B cell (primary cell): ENCODE data around the gene S100A8. TPM values are rescaled to one million over a fixed set of nuclear protein-coding genes. Genes with fewer than 3 reads are reported as not detected.

Experiments
- ATAC-seq: fragments of 200-7000 bp; cut with Tn5 transposase; one replicate; pipeline ENCODE4 v1.10.0; 2021; ENCODE audit warnings: low read depth, mild to moderate bottlenecking, moderate number of reproducible peaks, moderate library complexity
- CTCF ChIA-PET: fragments of 350-600 bp; sonication (Branson Sonifier 250); formaldehyde crosslinking; loops from one replicate; lab custom pipeline; 2021; ENCODE audit warnings: antibody characterized with exemption, inconsistent platforms; lab: Charles Lee
- POLR2A ChIA-PET: fragments of 350-600 bp; sonication (Branson Sonifier 250); formaldehyde crosslinking; loops from one replicate; lab custom pipeline; 2021; ENCODE audit warnings: antibody characterized with exemption; lab: Charles Lee
- DNase-seq: peaks from one replicate; pipeline ENCODE4 v3.0.0; 2013
- H2AFZ ChIP-seq: 2 replicates; pipeline ENCODE4 v1.6.1; 2012; ENCODE audit warnings: mild to moderate bottlenecking, low read depth, low read length; ENCODE audit not compliant: insufficient read depth, poor library complexity, severe bottlenecking
- H3K27ac ChIP-seq, 2 donors: 1 replicate in 1 of 2; 2 replicates in 1 of 2; pipeline ENCODE4 v1.5.1; 2012 to 2013; ENCODE audit warnings: low read length in 2 of 2, mild to moderate bottlenecking in 2 of 2, moderate library complexity in 1 of 2
- H3K27me3 ChIP-seq, 4 experiments: fragments of 200-600 bp in 1 of 4; sonication (generic) in 1 of 4; replicated peaks in 1 of 4; 1 replicate in 2 of 4; 2 replicates in 2 of 4; pipeline versions ENCODE4 v1.6.1 to v1.7.0; 2013 to 2016; ENCODE audit warnings: low read length in 3 of 4, mild to moderate bottlenecking in 2 of 4, mixed read lengths in 1 of 4, moderate library complexity in 1 of 4; ENCODE audit not compliant: insufficient read depth in 4 of 4, control insufficient read depth in 3 of 4; ENCODE audit errors: control extremely low read depth in 1 of 4
- H3K36me3 ChIP-seq, 2 experiments: replicated peaks in 1 of 2; 1 replicate in 1 of 2; 2 replicates in 1 of 2; pipeline versions ENCODE4 v1.6.1 to v1.7.1; 2013; ENCODE audit warnings: low read length in 1 of 2; ENCODE audit not compliant: insufficient read depth in 2 of 2, control insufficient read depth in 1 of 2; ENCODE audit errors: control extremely low read depth in 1 of 2, extremely low read depth in 1 of 2
- H3K4me1 ChIP-seq, 2 donors: fragments of 200-600 bp in 1 of 2; sonication (generic) in 1 of 2; 1 replicate in 1 of 2; 2 replicates in 1 of 2; pipeline versions ENCODE4 v1.5.1 to v1.6.1; 2013 to 2017; ENCODE audit warnings: low read length in 2 of 2; ENCODE audit not compliant: control insufficient read depth in 2 of 2, insufficient read depth in 2 of 2
- H3K4me2 ChIP-seq: replicated peaks from 2 replicates; pipeline ENCODE3; 2012; ENCODE audit warnings: mild to moderate bottlenecking, low read depth, low read length; ENCODE audit not compliant: poor library complexity, severe bottlenecking
- H3K4me3 ChIP-seq, 5 experiments: fragments of 200-600 bp in 1 of 5; sonication (generic) in 1 of 5; 1 replicate in 3 of 5; 2 replicates in 2 of 5; pipeline versions ENCODE4 v1.5.1 to v1.7.0; 2011 to 2016; ENCODE audit warnings: low read length in 4 of 5, mild to moderate bottlenecking in 4 of 5, low read depth in 2 of 5, control low read depth in 1 of 5, moderate library complexity in 1 of 5; ENCODE audit not compliant: insufficient read depth in 1 of 5; ENCODE audit errors: control extremely low read depth in 1 of 5, extremely low read depth in 1 of 5
- H3K79me2 ChIP-seq: fragments of 200-600 bp; sonication (generic); one replicate; pipeline ENCODE4 v1.6.0; 2016; ENCODE audit warnings: low read length; ENCODE audit not compliant: control insufficient read depth, insufficient read depth
- H3K9ac ChIP-seq: fragments of 200-600 bp; sonication (generic); 2 replicates; pipeline ENCODE4 v1.6.1; 2017; ENCODE audit warnings: mild to moderate bottlenecking, low read length, moderate library complexity
- H3K9me3 ChIP-seq, 3 donors: one replicate each; pipeline versions ENCODE4 v1.6.1 to v1.7.1; 2013; ENCODE audit warnings: low read length in 2 of 3; ENCODE audit not compliant: control insufficient read depth in 2 of 3, insufficient read depth in 1 of 3; ENCODE audit errors: control extremely low read depth in 1 of 3
- H4K20me1 ChIP-seq: 2 replicates; pipeline ENCODE4 v1.6.0; 2012; ENCODE audit warnings: mild to moderate bottlenecking, low read length; ENCODE audit not compliant: insufficient read depth, control insufficient read depth, poor library complexity, severe bottlenecking
- H3K27ac Mint-ChIP-seq: one replicate; pipeline ENCODE4 v1.8.0; 2021; ENCODE audit warnings: mixed read lengths
- H3K27me3 Mint-ChIP-seq: one replicate; pipeline ENCODE4 v1.8.0; 2021; ENCODE audit warnings: mixed read lengths
- H3K4me1 Mint-ChIP-seq: one replicate; pipeline ENCODE4 v1.8.0; 2021; ENCODE audit warnings: mixed read lengths
- H3K4me3 Mint-ChIP-seq: one replicate; pipeline ENCODE4 v1.8.0; 2021; ENCODE audit warnings: mixed read lengths
- H3K9me3 Mint-ChIP-seq: one replicate; pipeline ENCODE4 v1.8.0; 2022; ENCODE audit warnings: mixed read lengths; ENCODE audit not compliant: insufficient read depth
- EZH2 ChIP-seq: IDR thresholded peaks from 2 replicates; pipeline ENCODE4 v1.6.1; 2012; ENCODE audit warnings: borderline replicate concordance, low read depth, mild to moderate bottlenecking, moderate library complexity, low read length; ENCODE audit not compliant: insufficient read depth, poor library complexity, severe bottlenecking
- WGBS: methylation state at CpG from one replicate; pipeline ENCODE4 v1.1.5; 2013; ENCODE audit warnings: missing lambda C conversion rate; ENCODE audit not compliant: insufficient coverage; 5-methylcytosine and 5-hydroxymethylcytosine counted together
- intact Hi-C: fragments of 100-400 bp; cut with micrococcal nuclease; formaldehyde crosslinking; loops from one replicate; pipeline ENCODE4 v1.10.0; 2022
- polyA plus RNA-seq: library from polyadenylated mRNA; depleted of rRNA; stranded (reverse); fragments of >200 nt; gene quantifications from 2 replicates; pipeline ENCODE4 v1.2.3, GENCODE V29; 2012
- small RNA-seq: library from RNA; depleted of rRNA; stranded (forward); fragments of <200 nt; gene quantifications from one replicate; pipeline ENCODE3, GENCODE V24; 2012; ENCODE audit warnings: low replicate concordance, low read depth; ENCODE audit not compliant: insufficient read length
- total RNA-seq, 2 donors: library from RNA; stranded (reverse); fragments of 120-200 nt in 1 of 2; gene quantifications; 1 replicate in 1 of 2; 2 replicates in 1 of 2; pipeline versions ENCODE4 v1.2.3 to v1.2.4, GENCODE V29; 2013 to 2022
- TF ChIP-seq, protein P1 (sequence below): fragments of 200-600 bp; IDR thresholded peaks from one replicate; pipeline ENCODE4 v1.8.0; 2022; ENCODE audit warnings: antibody characterized with exemption, mild to moderate bottlenecking

The S100A8 gene
- total and polyA plus RNA-seq, 2 donors (not counting 1 experiment from before 2014, with no cell fraction given) = 3.3 to 16.7 TPM

DNA sequence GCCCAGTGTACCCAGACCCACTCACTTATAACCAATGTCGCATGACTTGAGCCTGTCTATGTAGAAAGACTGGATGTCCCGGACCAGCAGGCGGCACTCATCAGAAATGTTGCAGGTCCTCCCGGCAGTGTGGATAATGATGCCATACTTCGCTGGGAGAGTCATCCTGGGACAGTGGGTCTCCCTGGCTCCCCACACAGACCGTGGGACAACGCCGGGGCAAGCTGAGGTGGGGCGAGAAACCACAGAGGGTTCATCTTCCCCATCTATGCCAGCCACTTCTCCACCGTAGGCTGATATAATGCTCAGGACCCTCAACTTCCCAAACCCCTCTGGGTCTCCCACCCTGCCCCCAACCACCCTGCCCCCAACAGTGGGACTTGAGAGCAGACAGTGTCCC, 50.5 kb downstream of the S100A8 start:
- H3K79me2 ChIP-seq = no peaks in the 10 kb centered on the region
- no peak overlapping the region for H3K27ac Mint-ChIP-seq
- H3K4me1 Mint-ChIP-seq = peaks cover 9% of the 10 kb centered on the region
- H3K9ac ChIP-seq = no peak overlapping the region
- DNase-seq = no peak
- no peak overlapping the region for H3K27ac ChIP-seq
- no peaks in the 10 kb centered on the region for H3K9me3 Mint-ChIP-seq
- 97% methylated on average over 9 of the region's 10 CpGs for WGBS
- TF ChIP-seq EZH2 = no peak
- TF ChIP-seq, protein P1, sequence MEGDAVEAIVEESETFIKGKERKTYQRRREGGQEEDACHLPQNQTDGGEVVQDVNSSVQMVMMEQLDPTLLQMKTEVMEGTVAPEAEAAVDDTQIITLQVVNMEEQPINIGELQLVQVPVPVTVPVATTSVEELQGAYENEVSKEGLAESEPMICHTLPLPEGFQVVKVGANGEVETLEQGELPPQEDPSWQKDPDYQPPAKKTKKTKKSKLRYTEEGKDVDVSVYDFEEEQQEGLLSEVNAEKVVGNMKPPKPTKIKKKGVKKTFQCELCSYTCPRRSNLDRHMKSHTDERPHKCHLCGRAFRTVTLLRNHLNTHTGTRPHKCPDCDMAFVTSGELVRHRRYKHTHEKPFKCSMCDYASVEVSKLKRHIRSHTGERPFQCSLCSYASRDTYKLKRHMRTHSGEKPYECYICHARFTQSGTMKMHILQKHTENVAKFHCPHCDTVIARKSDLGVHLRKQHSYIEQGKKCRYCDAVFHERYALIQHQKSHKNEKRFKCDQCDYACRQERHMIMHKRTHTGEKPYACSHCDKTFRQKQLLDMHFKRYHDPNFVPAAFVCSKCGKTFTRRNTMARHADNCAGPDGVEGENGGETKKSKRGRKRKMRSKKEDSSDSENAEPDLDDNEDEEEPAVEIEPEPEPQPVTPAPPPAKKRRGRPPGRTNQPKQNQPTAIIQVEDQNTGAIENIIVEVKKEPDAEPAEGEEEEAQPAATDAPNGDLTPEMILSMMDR = no peak
- H3K9me3 ChIP-seq = no peaks in the 10 kb centered on the region
- CTCF ChIA-PET = no interaction called here
- no peaks in the 10 kb centered on the region for H3K36me3 ChIP-seq
- peaks cover 58% of the 10 kb centered on the region for H3K27me3 Mint-ChIP-seq
- intact Hi-C loops = no loop called here
- H3K4me3 ChIP-seq = no peak overlapping the region
- peaks cover 1 to 6% of the 10 kb centered on the region in 2 donors for H3K4me1 ChIP-seq
- H4K20me1 ChIP-seq = no peaks in the 10 kb centered on the region
- H3K4me3 Mint-ChIP-seq = no peak overlapping the region
- peaks cover 0 to 51% (median 14%) of the 10 kb centered on the region in 4 experiments for H3K27me3 ChIP-seq
- no peak overlapping the region for H3K4me2 ChIP-seq
- ATAC-seq = no peak
- no peak overlapping the region for H2AFZ ChIP-seq
- POLR2A ChIA-PET = no interaction called here

Small RNA genes within 50 kb of the gene (small RNA-seq; reads per million reads assigned to genes)
- not detected for gene S100A15A

Other genes starting within 250 kb of the S100A8 start
- gene SPRR2G, start 240.2 kb downstream of the S100A8 start, total RNA-seq = not detected in 2 replicates
- not detected in 2 replicates for gene SPRR2G, start 240.2 kb downstream of the S100A8 start, polyA plus RNA-seq
- gene LELP1, start 187.6 kb downstream of the S100A8 start, total RNA-seq = not detected in 2 replicates
- not detected in 2 replicates for gene LELP1, start 187.6 kb downstream of the S100A8 start, polyA plus RNA-seq
- not detected in 2 replicates for gene PRR9, start 173.5 kb downstream of the S100A8 start, total RNA-seq
- not detected in 2 replicates for gene PRR9, start 173.5 kb downstream of the S100A8 start, polyA plus RNA-seq
- 0.39 TPM in 1 of 2 replicates, not detected in the other for gene LORICRIN, start 131.4 kb downstream of the S100A8 start, total RNA-seq
- not detected in 2 replicates for gene LORICRIN, start 131.4 kb downstream of the S100A8 start, polyA plus RNA-seq
- not detected in 2 replicates for gene PGLYRP3, start 78.1 kb downstream of the S100A8 start, total RNA-seq
- gene PGLYRP3, start 78.1 kb downstream of the S100A8 start, polyA plus RNA-seq = not detected in 2 replicates
- not detected in 2 replicates for gene PGLYRP4, start 42.2 kb downstream of the S100A8 start, total RNA-seq
- gene PGLYRP4, start 42.2 kb downstream of the S100A8 start, polyA plus RNA-seq = not detected in 2 replicates
- 3.9 and 4.2 TPM in 2 replicates for gene S100A9, start 33.2 kb downstream of the S100A8 start, total RNA-seq
- gene S100A9, start 33.2 kb downstream of the S100A8 start, polyA plus RNA-seq = 28.2 and 66.6 TPM in 2 replicates
- not detected in 2 replicates for gene S100A12, start 15.5 kb downstream of the S100A8 start, total RNA-seq
- gene S100A12, start 15.5 kb downstream of the S100A8 start, polyA plus RNA-seq = 1.4 and 3.4 TPM in 2 replicates
- not detected in 2 replicates for gene S100A7A, start 25.4 kb upstream of the S100A8 start, total RNA-seq
- not detected in 2 replicates for gene S100A7A, start 25.4 kb upstream of the S100A8 start, polyA plus RNA-seq
- not detected in 2 replicates for gene S100A7, start 69.6 kb upstream of the S100A8 start, total RNA-seq
- not detected in 2 replicates for gene S100A7, start 69.6 kb upstream of the S100A8 start, polyA plus RNA-seq
- 93.6 and 110 TPM in 2 replicates for gene S100A6, start 144.9 kb upstream of the S100A8 start, total RNA-seq
- gene S100A6, start 144.9 kb upstream of the S100A8 start, polyA plus RNA-seq = 61.1 and 213 TPM in 2 replicates
- not detected in 2 replicates for gene S100A5, start 149.9 kb upstream of the S100A8 start, total RNA-seq
- 0.64 TPM in 1 of 2 replicates, not detected in the other for gene S100A5, start 149.9 kb upstream of the S100A8 start, polyA plus RNA-seq
- 58.0 and 62.7 TPM in 2 replicates for gene S100A4, start 154.7 kb upstream of the S100A8 start, total RNA-seq
- gene S100A4, start 154.7 kb upstream of the S100A8 start, polyA plus RNA-seq = 121 and 150 TPM in 2 replicates
- not detected in 2 replicates for gene S100A3, start 158.2 kb upstream of the S100A8 start, total RNA-seq
- gene S100A3, start 158.2 kb upstream of the S100A8 start, polyA plus RNA-seq = 0.17 TPM in 1 of 2 replicates, not detected in the other
- not detected in 2 replicates for gene S100A2, start 174.8 kb upstream of the S100A8 start, total RNA-seq
- 0.19 TPM in 1 of 2 replicates, not detected in the other for gene S100A2, start 174.8 kb upstream of the S100A8 start, polyA plus RNA-seq
- not detected in 2 replicates for gene S100A16, start 222.1 kb upstream of the S100A8 start, total RNA-seq
- not detected in 2 replicates for gene S100A16, start 222.1 kb upstream of the S100A8 start, polyA plus RNA-seq
- not detected in 2 replicates for gene S100A14, start 225.3 kb upstream of the S100A8 start, total RNA-seq
- 0.17 TPM in 1 of 2 replicates, not detected in the other for gene S100A14, start 225.3 kb upstream of the S100A8 start, polyA plus RNA-seq
- 5.7 and 9.8 TPM in 2 replicates for gene S100A13, start 236.4 kb upstream of the S100A8 start, total RNA-seq
- 17.8 and 19.8 TPM in 2 replicates for gene S100A13, start 236.4 kb upstream of the S100A8 start, polyA plus RNA-seq
- gene S100A1, start 237.4 kb upstream of the S100A8 start, total RNA-seq = not detected in 2 replicates
- gene S100A1, start 237.4 kb upstream of the S100A8 start, polyA plus RNA-seq = not detected in 2 replicates
- gene CHTOP, start 243.0 kb upstream of the S100A8 start, total RNA-seq = 156 TPM in 2 replicates
- gene CHTOP, start 243.0 kb upstream of the S100A8 start, polyA plus RNA-seq = 87.0 and 140 TPM in 2 replicates